CD4-positive, alpha-beta T cell treated with Interleukin-17A for 1 hour (primary cell): ENCODE measurements around the gene IDH3B.

Experiments used
- DNase-seq: peaks from one replicate; pipeline ENCODE4 v3.0.0-alpha.2; 2020

The IDH3B gene

GRCh38 chr20:2655331-2656116, 8.5 kb downstream of the IDH3B start:
- no peak for DNase-seq

DNA sequence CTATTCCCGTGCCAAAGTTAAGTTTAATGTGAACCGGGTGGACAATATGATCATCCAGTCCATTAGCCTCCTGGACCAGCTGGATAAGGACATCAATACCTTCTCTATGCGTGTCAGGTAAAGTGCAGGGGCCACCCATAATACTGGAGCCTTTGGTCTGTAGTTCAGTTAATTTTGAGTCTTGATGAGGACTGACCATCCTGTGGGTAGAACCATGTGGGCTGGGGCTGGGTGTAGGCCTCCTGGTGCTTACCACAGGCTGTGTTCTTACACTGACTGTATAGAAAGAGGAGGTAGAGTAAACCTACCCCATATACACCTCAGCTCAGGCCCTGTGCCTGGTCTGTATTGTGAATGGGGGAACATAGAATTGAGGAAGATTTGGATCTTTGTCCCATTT, 9.2 kb downstream of the IDH3B start:
- DNase-seq, result no peak

DNA sequence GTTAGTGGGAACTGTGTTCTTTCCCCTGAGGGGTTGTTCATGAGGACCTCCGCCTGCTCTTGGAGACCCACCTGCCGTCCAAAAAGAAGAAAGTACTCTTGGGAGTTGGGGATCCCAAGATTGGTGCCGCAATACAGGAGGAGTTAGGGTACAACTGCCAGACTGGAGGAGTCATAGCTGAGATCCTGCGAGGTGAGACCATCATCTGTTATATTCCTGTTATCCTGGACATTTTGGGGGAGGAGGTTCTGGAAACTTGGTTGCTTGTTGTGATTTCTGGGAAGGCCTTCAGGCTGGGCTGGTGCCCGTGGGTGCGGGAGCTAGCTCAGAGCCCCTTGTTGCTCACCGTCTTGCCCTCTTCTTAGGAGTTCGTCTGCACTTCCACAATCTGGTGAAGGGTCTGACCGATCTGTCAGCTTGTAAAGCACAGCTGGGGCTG, 9.6 kb downstream of the IDH3B start:
- no peak for DNase-seq

- no peak for DNase-seq
Measured at GRCh38 chr20:2653556-2654383, 10.2 kb downstream of the IDH3B start.

DNA sequence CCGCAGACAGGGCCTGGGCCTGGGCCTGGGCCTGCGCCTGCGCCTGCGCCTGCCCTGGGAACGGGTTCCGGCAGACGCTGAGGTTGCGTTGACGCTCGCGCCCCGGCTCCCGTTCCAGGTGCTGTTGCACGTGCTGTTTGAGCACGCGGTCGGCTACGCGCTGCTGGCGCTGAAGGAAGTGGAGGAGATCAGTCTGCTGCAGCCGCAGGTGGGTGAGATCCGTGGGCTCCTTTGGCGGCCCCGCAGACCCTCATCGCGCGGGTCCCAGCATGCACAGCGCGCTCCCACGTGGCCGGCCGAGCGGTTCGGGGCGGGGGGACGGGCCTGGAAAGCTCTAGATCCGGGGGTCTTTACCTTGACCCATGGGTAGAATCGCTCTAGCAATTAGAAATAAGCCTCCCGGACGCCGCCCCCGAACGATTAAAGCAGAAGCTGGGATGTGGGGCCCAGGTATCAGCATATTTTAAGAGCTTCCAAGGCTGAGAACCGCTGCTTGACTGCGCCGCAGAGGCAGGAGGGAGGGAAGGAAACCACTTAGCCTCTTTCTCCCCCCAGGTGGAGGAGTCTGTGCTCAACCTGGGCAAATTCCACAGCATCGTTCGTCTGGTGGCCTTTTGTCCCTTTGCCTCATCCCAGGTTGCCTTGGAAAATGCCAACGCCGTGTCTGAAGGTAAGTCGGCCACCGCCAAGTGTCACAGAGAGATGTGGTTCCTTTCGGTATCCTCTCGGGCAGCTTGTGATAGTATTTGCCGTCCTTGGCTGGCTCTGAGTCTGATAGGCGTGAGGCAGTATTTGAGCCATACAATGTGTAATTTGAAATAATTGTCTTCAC, 11.1 kb downstream of the IDH3B start:
- peak; percentile 23 for DNase-seq

- peak; percentile 94 for DNase-seq
Measured at GRCh38 chr20:2651772-2652723, 12.0 kb downstream of the IDH3B start, which contains the start of gene NOP56. NOP56 (plus strand) TSS chr20:2652632; CDS start chr20:2652661, 29 bp downstream.

- DNase-seq, result no peak
Measured at GRCh38 chr20:2643708-2644107, 20.3 kb downstream of the IDH3B start.

DNA sequence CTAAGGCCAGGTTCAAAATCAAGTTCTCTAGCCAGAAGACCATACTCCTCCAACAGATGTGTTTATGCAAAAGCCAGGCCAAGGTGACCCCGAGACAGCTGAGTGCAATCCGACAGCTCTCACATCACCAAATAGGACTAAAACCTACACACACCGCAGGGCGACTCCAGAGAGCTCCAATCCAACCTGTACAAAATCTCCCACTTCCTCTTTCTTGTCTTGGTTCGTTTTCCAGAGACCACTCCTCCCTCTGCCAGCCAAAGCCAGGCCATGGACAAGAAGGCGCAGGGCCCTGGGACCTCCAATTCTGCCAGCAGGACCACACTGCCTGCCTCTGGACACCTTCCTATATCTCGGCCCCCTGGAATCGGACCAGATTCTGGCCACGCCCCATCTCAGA, 23.1 kb downstream of the IDH3B start:
- DNase-seq, result no peak

- DNase-seq, result no peak
Measured at GRCh38 chr20:2640260-2640659, 23.8 kb downstream of the IDH3B start.

GRCh38 chr20:2637246-2637645, 26.8 kb downstream of the IDH3B start:
- DNase-seq, result peak; percentile 32

GRCh38 chr20:2633381-2633780, 30.6 kb downstream of the IDH3B start:
- DNase-seq, result no peak

GRCh38 chr20:2631228-2631627, 32.8 kb downstream of the IDH3B start:
- no peak for DNase-seq

- DNase-seq, result no peak
Measured at GRCh38 chr20:2626853-2627541, 37.0 kb downstream of the IDH3B start.

DNA sequence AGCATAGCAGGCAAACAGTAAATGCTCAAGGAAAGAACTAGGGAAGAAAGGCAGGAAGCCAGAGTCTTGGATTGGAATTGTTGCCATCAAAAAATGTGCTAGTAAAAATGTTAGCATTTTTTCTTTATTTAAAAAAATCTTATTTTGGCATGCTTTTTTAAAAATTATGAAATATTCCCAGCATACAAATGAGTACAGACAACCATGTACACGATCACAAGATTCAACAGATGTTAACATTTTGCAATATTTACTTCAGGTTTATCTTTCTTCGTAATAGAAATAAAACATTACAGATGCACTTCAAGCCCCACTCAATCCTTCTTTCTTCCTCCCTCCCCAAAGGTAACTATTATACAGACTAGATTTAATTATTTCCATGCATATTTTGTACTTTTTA, 39.0 kb downstream of the IDH3B start:
- DNase-seq, result no peak

GRCh38 chr20:2624190-2624589, 39.8 kb downstream of the IDH3B start:
- DNase-seq, result no peak

- no peak for DNase-seq
Measured at GRCh38 chr20:2619961-2620595, 43.9 kb downstream of the IDH3B start.

GRCh38 chr20:2619337-2619736, 44.7 kb downstream of the IDH3B start:
- DNase-seq, result no peak

GRCh38 chr20:2618815-2619214, 45.2 kb downstream of the IDH3B start:
- DNase-seq, result no peak

DNA sequence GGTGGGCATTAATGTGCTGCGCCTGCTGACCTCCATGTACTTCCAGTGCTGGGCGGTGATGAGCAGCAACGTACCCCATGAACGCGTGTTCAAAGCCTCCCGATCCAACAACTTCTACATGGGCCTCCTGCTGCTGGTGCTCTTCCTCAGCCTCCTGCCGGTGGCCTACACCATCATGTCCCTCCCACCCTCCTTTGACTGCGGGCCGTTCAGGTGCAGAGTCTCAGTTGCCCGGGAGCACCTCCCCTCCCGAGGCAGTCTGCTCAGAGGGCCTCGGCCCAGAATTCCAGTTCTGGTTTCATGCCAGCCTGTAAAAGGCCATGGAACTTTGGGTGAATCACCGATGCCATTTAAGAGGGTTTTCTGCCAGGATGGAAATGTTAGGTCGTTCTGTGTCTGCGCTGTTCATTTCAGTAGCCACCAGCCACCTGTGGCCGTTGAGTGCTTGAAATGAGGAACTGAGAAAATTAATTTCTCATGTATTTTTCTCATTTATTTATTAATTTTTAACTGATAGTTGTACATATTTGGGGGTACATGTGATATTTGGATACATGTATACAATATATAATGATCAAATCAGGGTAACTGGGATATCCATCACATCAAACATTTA, 46.8 kb downstream of the IDH3B start:
- DNase-seq, result no peak

DNA sequence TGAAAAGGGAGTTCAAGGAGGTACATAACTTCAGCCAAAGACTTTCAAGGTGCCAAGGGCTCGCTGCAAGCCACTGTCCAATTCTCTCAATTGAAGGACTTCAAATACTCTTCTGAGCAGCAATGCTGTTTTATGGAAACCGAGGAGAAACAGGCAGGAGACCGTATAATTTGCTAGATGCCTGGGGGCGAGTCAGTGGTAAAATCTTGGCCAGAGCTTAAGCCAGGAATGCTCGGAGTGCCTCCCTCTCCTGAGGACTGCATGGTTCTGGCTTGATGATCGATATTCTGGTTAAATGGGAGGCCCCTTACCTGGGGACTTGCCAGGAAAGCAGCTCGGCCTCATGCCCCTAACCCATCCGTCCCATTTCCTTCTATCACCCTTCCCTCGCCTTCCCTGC, 47.4 kb downstream of the IDH3B start:
- no peak for DNase-seq
